DND-41 (cell line): Measurements from ENCODE around the gene DIS3.
A peak's percentile ranks its signal among the peaks of the same experiment; 100 is the strongest.
"Not testable (repeated sequence)": the region's sequence is repeated elsewhere in the genome, so short reads cannot be mapped to it uniquely, and the experiment has no call there.

Experiments
- ATAC-seq: fragments of 200-7000 bp; cut with Tn5 transposase; 3 replicates; pipeline ENCODE4 v1.9.1; 2021; ENCODE audit warnings: low read depth; ENCODE audit not compliant: insufficient read depth
- DNase-seq: peaks from one replicate; pipeline ENCODE4 v3.0.0-alpha.2; 2020
- H2AFZ ChIP-seq: 2 replicates; pipeline ENCODE4 v1.6.0; 2012; ENCODE audit warnings: low read depth, low read length
- H3K27ac ChIP-seq: 2 replicates; pipeline ENCODE4 v1.5.1; 2012; ENCODE audit warnings: low read length, inconsistent platforms
- H3K27me3 ChIP-seq: fragments of 200-600 bp; sonication (generic); 2 replicates; pipeline ENCODE4 v1.6.0; 2012; ENCODE audit warnings: low read length, mild to moderate bottlenecking, inconsistent platforms; ENCODE audit not compliant: insufficient read depth, poor library complexity
- H3K36me3 ChIP-seq: 2 replicates; pipeline ENCODE4 v1.5.1; 2012; ENCODE audit warnings: low read length, inconsistent platforms; ENCODE audit not compliant: insufficient read depth
- H3K4me1 ChIP-seq: 2 replicates; pipeline ENCODE4 v1.5.1; 2012; ENCODE audit warnings: mild to moderate bottlenecking, low read length; ENCODE audit not compliant: insufficient read depth
- H3K4me2 ChIP-seq: 2 replicates; pipeline ENCODE4 v1.6.0; 2012; ENCODE audit warnings: mild to moderate bottlenecking, moderate library complexity, low read length, inconsistent platforms; ENCODE audit not compliant: insufficient read depth
- H3K4me3 ChIP-seq, 2 experiments: fragments of 200-600 bp in 1 of 2; shearing (Covaris generic) in 1 of 2; 2 replicates each; pipeline ENCODE4 v1.5.1; 2012 to 2016; ENCODE audit warnings: inconsistent platforms in 2 of 2, low read length in 2 of 2, mild to moderate bottlenecking in 2 of 2, low read depth in 1 of 2, moderate library complexity in 1 of 2
- H3K79me2 ChIP-seq: 2 replicates; pipeline ENCODE4 v1.6.0; 2012; ENCODE audit warnings: low read length, inconsistent platforms; ENCODE audit not compliant: insufficient read depth
- H3K9ac ChIP-seq: 2 replicates; pipeline ENCODE4 v1.6.0; 2012; ENCODE audit warnings: low read depth, mild to moderate bottlenecking, inconsistent platforms, low read length, moderate library complexity
- H3K9me3 ChIP-seq: 2 replicates; pipeline ENCODE4 v1.5.1; 2012; ENCODE audit warnings: low read length, moderate library complexity, mild to moderate bottlenecking, inconsistent platforms; ENCODE audit not compliant: insufficient read depth, severe bottlenecking
- H4K20me1 ChIP-seq: 2 replicates; pipeline ENCODE4 v1.6.0; 2012; ENCODE audit warnings: low read length; ENCODE audit not compliant: insufficient read depth
- EZH2 ChIP-seq: IDR thresholded peaks from 3 replicates; pipeline ENCODE4 v1.6.1; 2012; ENCODE audit warnings: borderline replicate concordance, low read depth, mild to moderate bottlenecking, moderate library complexity, low read length, inconsistent platforms; ENCODE audit not compliant: severe bottlenecking
- TF ChIP-seq, protein P1 (sequence below): IDR thresholded peaks from 2 replicates; pipeline ENCODE4 v1.5.1; 2012; ENCODE audit warnings: borderline replicate concordance, low read length, moderate library complexity, mild to moderate bottlenecking; ENCODE audit not compliant: poor library complexity, severe bottlenecking; ENCODE audit errors: extremely low read depth

Gene DIS3

GRCh38 chr13:72820898-72821279, 39.2 kb upstream of the DIS3 start:
- H4K20me1 ChIP-seq = no peaks in the 10 kb centered on the region
- no peaks in the 10 kb centered on the region for H3K9me3 ChIP-seq
- H3K4me3 ChIP-seq = no peak overlapping the region
- H3K79me2 ChIP-seq = no peaks in the 10 kb centered on the region
- ATAC-seq (no peak), DNase-seq (no peak)
- no peak overlapping the region for H3K27ac ChIP-seq
- H3K9ac ChIP-seq = no peak overlapping the region
- H2AFZ ChIP-seq = no peak overlapping the region
- H3K27me3 ChIP-seq = no peaks in the 10 kb centered on the region
- peaks cover 44% of the 10 kb centered on the region; the same call in 1 of the 2 replicates for H3K36me3 ChIP-seq
- no peak for TF ChIP-seq EZH2
- TF ChIP-seq, protein P1, sequence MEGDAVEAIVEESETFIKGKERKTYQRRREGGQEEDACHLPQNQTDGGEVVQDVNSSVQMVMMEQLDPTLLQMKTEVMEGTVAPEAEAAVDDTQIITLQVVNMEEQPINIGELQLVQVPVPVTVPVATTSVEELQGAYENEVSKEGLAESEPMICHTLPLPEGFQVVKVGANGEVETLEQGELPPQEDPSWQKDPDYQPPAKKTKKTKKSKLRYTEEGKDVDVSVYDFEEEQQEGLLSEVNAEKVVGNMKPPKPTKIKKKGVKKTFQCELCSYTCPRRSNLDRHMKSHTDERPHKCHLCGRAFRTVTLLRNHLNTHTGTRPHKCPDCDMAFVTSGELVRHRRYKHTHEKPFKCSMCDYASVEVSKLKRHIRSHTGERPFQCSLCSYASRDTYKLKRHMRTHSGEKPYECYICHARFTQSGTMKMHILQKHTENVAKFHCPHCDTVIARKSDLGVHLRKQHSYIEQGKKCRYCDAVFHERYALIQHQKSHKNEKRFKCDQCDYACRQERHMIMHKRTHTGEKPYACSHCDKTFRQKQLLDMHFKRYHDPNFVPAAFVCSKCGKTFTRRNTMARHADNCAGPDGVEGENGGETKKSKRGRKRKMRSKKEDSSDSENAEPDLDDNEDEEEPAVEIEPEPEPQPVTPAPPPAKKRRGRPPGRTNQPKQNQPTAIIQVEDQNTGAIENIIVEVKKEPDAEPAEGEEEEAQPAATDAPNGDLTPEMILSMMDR = no peak
- no peaks in the 10 kb centered on the region for H3K4me1 ChIP-seq
- no peak overlapping the region for H3K4me2 ChIP-seq

- no peak overlapping the region for H3K9ac ChIP-seq
- no peak for DNase-seq
- no peak for ATAC-seq
- H2AFZ ChIP-seq = no peak overlapping the region
- no peaks in the 10 kb centered on the region for H3K27me3 ChIP-seq
- TF ChIP-seq, protein P1 = no peak
- TF ChIP-seq EZH2 = no peak
- no peaks in the 10 kb centered on the region for H3K9me3 ChIP-seq
- H3K4me2 ChIP-seq = no peak overlapping the region
- peaks cover 46% of the 10 kb centered on the region; the same call in 1 of the 2 replicates for H3K36me3 ChIP-seq
- no peaks in the 10 kb centered on the region for H3K4me1 ChIP-seq
- H3K79me2 ChIP-seq = no peaks in the 10 kb centered on the region
- no peaks in the 10 kb centered on the region for H4K20me1 ChIP-seq
- H3K4me3 ChIP-seq = no peak overlapping the region
- no peak overlapping the region for H3K27ac ChIP-seq
These were observed 38.6 kb upstream of the DIS3 start for GRCh38 chr13:72820156-72820897.

- no peak overlapping the region for H3K27ac ChIP-seq
These were observed 27.3 kb upstream of the DIS3 start for GRCh38 chr13:72808917-72809500.

GRCh38 chr13:72806514-72806913, 24.8 kb upstream of the DIS3 start:
- peaks cover 38% of the 10 kb centered on the region for H3K36me3 ChIP-seq
- ATAC-seq, H3K27me3 ChIP-seq: not testable (repeated sequence)

More at GRCh38 chr13:72808917-72809500, 27.3 kb upstream of the DIS3 start:
- Histone ChIP-seq H3K9ac (no peak overlapping the region), H3K79me2 (no peaks in the 10 kb centered on the region), H2AFZ (no peak overlapping the region), H3K27me3 (no peaks in the 10 kb centered on the region), H3K4me1 (no peaks in the 10 kb centered on the region), H3K36me3 (peaks cover 43% of the 10 kb centered on the region), H4K20me1 (no peaks in the 10 kb centered on the region), H3K9me3 (no peaks in the 10 kb centered on the region), H3K4me3 (no peak overlapping the region), H3K4me2 (no peak overlapping the region)
- TF ChIP-seq EZH2 = no peak
- TF ChIP-seq, protein P1 = peak; percentile 61
- ATAC-seq (no peak), DNase-seq (no peak)

More at GRCh38 chr13:72806514-72806913, 24.8 kb upstream of the DIS3 start:
- H3K9ac ChIP-seq, H3K79me2 ChIP-seq, H3K9me3 ChIP-seq, H3K4me2 ChIP-seq, H3K4me3 ChIP-seq, H4K20me1 ChIP-seq, DNase-seq, H3K4me1 ChIP-seq, H3K27ac ChIP-seq, H2AFZ ChIP-seq: not testable (repeated sequence)
